NCI-H187 (cell line): ENCODE data around the gene PCDH9.

Experiments
- DNase-seq, 2 experiments: peaks; one replicate each; lab custom pipeline; 2025; lab: John Stamatoyannopoulos, UW

PCDH9 gene

DNA sequence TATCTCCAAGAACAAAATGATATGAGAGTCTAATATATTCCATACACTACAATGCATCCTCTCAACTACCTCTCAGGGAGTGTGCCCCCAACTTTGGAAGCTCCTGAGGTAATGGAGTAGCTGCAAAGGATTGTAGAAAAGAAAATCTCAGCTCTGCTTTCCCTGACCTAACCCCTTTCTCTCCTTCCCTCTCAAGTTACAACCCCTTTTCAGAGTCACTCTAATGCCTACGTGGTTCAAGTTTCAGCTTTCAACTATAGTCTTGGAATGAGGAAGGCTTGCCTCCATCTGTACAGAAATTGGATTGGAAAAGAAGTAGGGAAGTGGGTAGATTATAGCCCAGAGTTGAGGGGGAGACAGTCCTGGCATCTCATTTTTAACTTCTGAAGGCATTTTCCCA lies 256.0 kb downstream of the PCDH9 start:
- no peak for DNase-seq

DNA sequence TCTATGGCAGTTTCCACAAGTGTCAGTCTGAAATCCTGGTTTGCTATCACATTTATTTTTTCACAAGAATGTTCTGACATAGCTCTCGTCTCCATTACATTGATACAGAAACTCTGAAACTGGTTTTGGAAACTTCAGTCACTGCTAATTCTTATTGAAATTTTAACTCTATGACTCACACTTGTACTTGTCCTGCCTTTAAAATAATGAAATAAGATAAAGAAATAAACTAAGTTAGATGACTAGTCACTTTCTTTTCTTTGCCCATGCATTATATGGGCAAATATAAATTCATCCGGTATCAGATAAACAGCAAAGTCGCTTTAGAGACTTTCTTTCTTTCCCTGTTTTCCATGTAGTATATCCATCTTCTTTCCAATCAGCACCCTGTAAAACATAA lies 257.5 kb downstream of the PCDH9 start:
- no peak for DNase-seq

DNA sequence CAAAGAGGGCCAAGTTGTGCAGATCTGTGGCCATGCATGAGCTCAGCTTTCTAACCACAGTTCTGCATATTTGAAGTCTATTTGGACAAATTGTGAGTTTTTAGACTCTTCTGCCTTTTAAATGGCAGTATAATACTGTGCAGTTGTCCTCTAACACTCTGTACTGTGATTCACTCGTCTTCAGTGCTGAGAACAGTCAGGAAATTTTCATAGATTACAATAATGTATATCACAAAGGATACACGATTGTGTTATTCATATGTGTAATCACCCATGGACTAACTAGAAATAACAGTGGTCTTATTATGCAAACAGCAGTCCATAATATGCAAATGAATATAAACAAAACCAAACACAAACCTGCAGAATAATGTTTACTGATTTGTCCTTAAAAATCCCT lies 259.1 kb downstream of the PCDH9 start:
- no peak for DNase-seq

DNA sequence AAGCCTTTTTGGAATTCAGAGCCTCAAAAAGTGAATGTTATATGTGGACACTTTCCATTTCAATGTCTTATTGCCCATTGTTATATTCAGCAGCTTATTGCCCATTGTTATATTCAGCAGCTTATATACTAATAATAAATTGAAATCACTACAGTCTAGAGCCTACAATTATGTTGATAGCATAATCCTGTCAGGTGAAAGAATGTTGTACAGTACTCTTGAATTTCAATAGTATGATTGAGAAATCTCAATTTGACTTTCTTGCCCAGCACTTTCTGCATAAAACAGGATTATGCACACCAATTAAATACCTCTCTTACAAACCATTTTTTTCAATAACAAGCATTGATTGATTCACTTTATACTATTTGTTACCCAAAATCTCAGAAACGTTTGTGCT lies 260.8 kb downstream of the PCDH9 start:
- DNase-seq: no peak

GRCh38 chr13:66967811-66968597 lies 262.1 kb downstream of the PCDH9 start:
- no peak for DNase-seq

DNA sequence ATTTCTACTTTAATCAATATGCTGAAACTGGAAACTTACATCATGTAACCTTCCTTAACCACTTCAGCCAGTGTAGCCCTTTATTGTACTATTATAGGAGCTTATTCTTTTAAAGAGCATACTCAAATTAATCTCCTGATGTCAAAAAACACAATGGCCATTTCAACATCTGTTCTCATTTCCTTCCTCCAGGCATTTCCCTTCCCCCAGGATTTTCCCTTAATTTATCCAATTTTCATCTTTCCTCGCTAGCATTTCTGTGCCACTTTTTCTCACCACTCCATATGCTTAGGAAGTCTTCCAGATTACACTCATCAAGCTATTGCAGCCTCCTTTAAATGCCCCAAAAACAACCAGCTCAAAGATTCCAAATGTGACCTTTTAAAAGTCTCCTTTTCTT lies 265.0 kb downstream of the PCDH9 start:
- no peak for DNase-seq

DNA sequence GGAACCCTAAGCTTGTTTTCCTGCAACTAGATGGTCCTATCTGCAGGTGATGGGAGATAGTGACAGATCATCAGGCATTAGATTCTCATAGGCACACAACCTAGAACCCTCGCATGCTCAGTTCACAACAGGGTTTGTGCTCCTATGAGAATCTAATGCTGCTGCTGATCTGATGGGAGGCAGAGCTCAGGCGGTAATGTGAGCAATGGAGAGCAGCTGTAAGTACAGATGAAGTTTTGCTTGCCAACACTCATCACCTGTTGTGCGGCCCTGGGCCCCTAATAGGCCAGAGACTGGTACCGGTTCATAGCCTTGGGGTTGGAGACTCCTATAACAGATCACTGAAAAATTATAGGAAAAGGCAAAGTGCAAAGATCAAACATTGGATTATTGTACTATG lies 267.2 kb downstream of the PCDH9 start:
- DNase-seq: no peak

DNA sequence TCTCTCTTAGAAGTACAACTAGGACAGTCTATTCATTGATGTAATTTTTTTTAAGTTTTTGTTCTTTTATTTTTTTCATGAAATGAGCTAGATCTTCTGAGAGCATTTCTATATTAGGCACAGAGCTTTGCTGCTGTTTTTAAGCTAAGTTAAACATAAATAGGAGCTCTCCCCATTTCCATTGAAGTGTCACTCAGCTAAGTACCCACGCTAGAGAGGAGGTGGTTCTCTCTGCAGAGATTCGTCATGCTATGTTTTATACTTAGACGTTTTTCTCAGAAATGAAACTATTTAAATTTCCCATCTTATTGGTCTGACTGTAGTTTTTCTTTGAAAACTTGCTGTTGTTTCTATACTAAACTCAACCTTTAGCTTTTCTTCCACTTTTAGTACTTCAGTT lies 271.5 kb downstream of the PCDH9 start:
- DNase-seq: no peak

DNA sequence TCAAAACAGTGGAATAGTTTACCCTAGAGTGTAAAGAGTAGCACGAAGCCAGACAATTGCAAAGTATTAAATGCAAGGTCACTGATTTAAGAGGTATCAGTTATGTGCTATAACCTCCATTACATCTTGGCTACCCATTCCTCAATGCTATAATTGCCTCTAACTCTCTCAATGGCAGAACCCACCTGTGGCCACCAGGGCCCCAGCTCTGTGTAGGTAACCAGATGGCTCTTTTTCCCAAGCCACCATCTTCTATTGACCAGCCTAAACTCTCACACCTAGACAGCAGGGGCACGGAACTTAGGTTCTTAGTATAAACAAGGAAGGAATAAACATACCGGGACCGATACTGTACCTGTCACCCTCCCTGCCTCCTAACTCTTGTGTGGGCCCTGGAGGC lies 277.6 kb downstream of the PCDH9 start:
- DNase-seq: no peak

DNA sequence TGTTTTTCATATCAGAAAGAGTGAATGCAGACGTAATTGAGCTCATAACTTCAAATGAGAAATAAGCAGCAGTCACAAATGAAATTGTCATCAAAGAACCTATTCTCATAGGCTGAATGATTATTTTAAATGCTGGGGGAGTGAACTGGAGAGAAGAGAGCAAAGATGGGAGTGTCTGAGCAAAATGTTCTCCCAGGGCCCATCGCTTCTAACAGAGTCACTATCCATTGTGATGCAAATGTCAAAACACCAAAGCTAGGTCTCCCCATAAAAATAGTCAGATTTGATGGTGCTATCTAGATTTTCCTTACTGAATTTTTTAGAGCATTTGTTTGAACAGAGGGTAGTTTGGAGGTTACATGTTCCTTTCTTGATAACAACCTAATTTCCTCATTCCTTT lies 278.7 kb downstream of the PCDH9 start:
- no peak for DNase-seq

GRCh38 chr13:66950666-66951065 lies 279.5 kb downstream of the PCDH9 start:
- no peak for DNase-seq

DNA sequence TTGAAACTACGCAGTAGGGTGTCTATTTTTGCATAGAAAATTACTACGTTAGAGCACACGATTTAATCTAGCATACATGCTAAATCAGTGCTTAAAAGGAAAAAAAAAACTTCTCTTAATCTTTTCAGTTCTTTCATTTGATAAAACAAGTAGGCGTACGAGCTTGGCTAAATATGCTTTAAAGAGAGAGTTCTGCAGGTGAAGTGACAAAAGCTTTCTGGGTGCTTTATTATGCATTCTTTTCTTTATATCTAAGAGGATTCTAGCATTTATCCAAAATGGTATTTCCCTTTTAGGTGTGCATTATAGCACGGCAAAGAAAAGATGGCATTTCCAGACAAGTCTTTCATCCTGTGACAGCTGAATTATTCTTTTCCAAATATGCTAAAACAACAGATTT lies 281.2 kb downstream of the PCDH9 start:
- no peak for DNase-seq

DNA sequence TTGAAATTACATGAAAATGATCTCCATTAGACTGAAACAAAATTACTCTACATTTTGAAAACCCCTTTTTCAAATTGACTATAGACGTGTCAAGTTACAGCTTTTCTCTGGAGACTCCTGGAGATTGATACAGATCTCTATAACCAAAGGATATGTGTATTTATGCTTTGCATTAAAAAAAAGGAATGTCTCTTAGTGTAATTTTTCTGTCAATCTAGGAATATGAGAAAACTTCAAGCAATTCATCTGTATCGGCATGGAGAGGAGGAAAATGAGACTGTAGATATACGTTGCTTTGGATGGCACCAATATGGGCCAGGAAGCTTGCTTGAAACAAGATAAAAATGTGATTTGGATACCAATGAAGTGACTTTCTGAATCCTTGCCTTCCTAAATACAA lies 286.6 kb downstream of the PCDH9 start:
- DNase-seq: no peak

GRCh38 chr13:66940113-66940512 lies 290.0 kb downstream of the PCDH9 start:
- DNase-seq: no peak

GRCh38 chr13:66937423-66937822 lies 292.7 kb downstream of the PCDH9 start:
- no peak for DNase-seq

DNA sequence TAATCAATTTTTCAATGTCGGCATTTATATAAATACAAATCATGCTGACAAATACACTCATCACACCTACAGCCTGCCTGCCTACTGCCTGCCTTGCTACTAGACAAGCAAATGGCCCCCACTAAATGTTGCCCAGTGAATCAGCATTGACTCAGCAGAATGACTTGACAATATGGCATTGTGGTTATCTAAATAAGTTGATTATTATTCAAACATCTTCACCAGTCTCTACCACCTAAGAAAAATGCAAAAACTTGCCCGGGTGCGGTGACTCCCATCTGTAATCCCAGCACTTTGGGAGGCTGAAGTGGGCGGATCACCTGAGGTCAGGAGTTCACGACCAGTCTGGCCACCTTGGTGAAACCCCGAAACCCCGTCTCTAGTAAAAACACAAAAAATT lies 296.1 kb downstream of the PCDH9 start:
- no peak for DNase-seq

GRCh38 chr13:66933527-66933926 lies 296.6 kb downstream of the PCDH9 start:
- no peak for DNase-seq

- no peak for DNase-seq
Observed at GRCh38 chr13:66927562-66927961, 302.6 kb downstream of the PCDH9 start.

DNA sequence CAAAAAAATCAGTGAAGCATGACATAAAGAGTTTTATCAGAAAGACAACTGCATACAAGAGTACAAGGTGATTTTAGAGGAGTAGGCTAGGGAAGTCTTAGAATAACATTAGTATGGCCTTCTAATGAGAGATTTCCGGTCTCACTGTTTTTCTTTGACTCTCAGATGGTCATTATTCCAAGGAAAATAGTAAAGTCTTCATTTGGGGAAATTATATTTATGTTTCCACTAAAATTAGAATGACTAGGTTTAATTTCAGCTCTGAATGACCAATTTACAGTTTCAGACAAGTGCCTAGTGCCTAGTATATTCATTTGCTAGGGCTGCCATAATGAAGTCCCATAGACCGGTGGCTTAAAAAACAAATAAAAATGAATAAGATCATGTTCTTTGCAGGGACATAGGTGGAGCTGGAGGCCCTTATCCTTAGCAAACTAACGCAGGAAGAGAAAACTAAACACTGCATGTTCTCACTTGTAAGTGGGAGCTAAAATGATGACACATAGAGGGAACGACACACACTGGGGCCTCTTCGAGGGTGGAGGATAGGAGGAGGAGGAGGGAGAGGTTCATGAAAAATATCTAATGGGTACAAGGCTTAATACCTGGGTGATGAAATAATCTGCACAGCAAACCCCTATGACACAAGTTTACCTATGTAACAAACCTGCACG lies 303.1 kb downstream of the PCDH9 start:
- DNase-seq: no peak

DNA sequence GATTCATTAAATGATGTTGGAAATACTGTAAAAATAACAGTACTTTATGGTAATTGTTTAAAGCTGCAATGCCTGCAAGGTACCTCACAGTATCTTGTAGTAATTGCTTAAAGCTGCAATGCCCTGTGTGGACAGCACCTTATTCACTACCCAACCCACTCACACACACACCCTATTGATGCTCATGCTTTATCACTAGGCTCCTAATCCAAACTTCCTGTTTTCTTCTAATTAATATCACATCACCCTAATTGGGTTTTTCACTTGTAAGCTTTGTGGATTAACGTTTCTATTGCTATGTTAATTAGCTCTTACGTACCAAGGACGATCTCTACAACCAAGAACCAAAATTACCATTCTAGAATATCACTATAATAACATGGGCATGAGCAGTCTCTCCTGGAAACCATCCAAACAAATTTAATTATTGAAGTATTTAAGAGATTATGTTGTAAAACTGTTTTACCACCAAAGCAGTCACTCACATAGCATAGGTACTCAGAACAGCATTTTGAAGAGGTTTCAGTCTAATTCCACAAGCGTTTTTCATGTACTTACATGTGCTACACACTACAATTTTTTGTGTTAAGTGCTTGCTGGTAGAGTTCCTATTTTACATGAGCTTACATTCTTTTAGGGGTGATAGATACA lies 303.8 kb downstream of the PCDH9 start:
- no peak for DNase-seq

DNA sequence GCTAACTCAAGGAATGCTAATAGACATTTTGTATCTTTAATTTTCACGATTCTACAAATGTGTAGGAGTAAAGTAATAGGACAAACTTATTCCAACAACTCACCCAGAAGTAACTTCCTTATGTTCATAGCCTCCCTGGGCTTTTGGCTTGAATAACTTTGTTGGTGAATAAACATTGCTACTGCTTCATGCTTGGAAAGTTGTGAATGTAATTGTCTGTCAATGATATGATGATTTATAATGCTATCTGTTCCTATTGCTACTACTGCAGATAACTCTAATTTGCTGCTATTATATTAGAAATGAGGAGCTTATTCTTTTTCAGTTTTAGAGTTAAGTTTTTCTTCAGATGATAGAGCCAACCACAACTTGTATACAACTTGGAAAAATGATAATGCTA lies 307.7 kb downstream of the PCDH9 start:
- DNase-seq: no peak

- no peak for DNase-seq
Observed at GRCh38 chr13:66921437-66921836, 308.7 kb downstream of the PCDH9 start.

GRCh38 chr13:66915596-66916185 lies 314.4 kb downstream of the PCDH9 start:
- no peak for DNase-seq
